Chondrocyte (in vitro differentiated cells): ENCODE measurements around the gene NAA16. TPM values are rescaled to one million over a fixed set of nuclear protein-coding genes. Genes with fewer than 3 reads are reported as not detected.
"Not testable (repeated sequence)": the region's sequence is repeated elsewhere in the genome, so short reads cannot be mapped to it uniquely, and the experiment has no call there.

Experiments used
- DNase-seq: peaks from one replicate; pipeline ENCODE4 v3.0.0; 2021; ENCODE audit warnings: mixed read lengths, low spot score
- H3K27ac Mint-ChIP-seq: one replicate; pipeline ENCODE4 v1.8.0; 2021; ENCODE audit warnings: mild to moderate bottlenecking, moderate library complexity, mixed read lengths; ENCODE audit not compliant: unreplicated experiment
- H3K27me3 Mint-ChIP-seq: 2 replicates; pipeline ENCODE4 v1.8.0; 2021; ENCODE audit warnings: low read depth, mixed read lengths
- H3K36me3 Mint-ChIP-seq: 2 replicates; pipeline ENCODE4 v1.8.0; 2021; ENCODE audit warnings: low read depth, mixed read lengths
- H3K4me1 Mint-ChIP-seq: 2 replicates; pipeline ENCODE4 v1.8.0; 2021; ENCODE audit warnings: low read depth, mild to moderate bottlenecking, mixed read lengths
- H3K4me3 Mint-ChIP-seq: one replicate; pipeline ENCODE4 v1.8.0; 2021; ENCODE audit warnings: mild to moderate bottlenecking, moderate library complexity, mixed read lengths; ENCODE audit not compliant: unreplicated experiment
- H3K9me3 Mint-ChIP-seq: 2 replicates; pipeline ENCODE4 v1.8.0; 2021; ENCODE audit warnings: low read depth, mixed read lengths
- total RNA-seq: library from RNA; stranded (reverse); gene quantifications from 3 replicates; pipeline ENCODE4 v1.2.1, GENCODE V29; 2021
- TF ChIP-seq, protein P1 (sequence below): fragments of 200-600 bp; sonication (generic); IDR thresholded peaks from 2 replicates; pipeline ENCODE4 v1.5.0; 2021; ENCODE audit warnings: antibody characterized with exemption, mild to moderate bottlenecking, moderate library complexity

The NAA16 gene
- total RNA-seq, 1 donor from 2014 or later, result 9.4 TPM

DNA sequence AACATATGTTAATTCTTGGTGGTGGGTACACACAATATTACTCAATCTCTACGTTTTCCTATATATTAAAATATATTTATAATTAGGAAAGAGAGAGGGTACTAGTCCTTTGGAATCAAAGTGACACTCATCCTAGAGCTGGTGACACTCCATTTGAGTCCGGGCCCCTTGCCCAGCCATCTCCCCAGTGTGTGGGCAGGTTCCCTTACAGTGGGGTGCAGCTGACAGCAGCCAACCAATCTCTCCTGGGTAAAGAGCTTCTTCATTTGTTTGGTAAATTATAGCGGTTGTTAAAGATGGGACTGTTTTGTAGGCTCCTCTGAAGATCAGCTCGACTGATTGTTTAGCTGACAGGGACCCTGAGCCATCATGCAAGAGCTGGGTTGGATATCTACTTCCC, 109.1 kb downstream of the NAA16 start:
- DNase-seq, result no peak
- no peak overlapping the region for H3K4me3 Mint-ChIP-seq
- H3K36me3 Mint-ChIP-seq, result no peaks in the 10 kb centered on the region
- TF ChIP-seq, protein P1, sequence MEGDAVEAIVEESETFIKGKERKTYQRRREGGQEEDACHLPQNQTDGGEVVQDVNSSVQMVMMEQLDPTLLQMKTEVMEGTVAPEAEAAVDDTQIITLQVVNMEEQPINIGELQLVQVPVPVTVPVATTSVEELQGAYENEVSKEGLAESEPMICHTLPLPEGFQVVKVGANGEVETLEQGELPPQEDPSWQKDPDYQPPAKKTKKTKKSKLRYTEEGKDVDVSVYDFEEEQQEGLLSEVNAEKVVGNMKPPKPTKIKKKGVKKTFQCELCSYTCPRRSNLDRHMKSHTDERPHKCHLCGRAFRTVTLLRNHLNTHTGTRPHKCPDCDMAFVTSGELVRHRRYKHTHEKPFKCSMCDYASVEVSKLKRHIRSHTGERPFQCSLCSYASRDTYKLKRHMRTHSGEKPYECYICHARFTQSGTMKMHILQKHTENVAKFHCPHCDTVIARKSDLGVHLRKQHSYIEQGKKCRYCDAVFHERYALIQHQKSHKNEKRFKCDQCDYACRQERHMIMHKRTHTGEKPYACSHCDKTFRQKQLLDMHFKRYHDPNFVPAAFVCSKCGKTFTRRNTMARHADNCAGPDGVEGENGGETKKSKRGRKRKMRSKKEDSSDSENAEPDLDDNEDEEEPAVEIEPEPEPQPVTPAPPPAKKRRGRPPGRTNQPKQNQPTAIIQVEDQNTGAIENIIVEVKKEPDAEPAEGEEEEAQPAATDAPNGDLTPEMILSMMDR, result no peak
- H3K4me1 Mint-ChIP-seq, result peaks cover 6% of the 10 kb centered on the region
- H3K27me3 Mint-ChIP-seq, result peaks cover 4% of the 10 kb centered on the region
- no peak overlapping the region for H3K27ac Mint-ChIP-seq
- H3K9me3 Mint-ChIP-seq, result peaks cover 7% of the 10 kb centered on the region

DNA sequence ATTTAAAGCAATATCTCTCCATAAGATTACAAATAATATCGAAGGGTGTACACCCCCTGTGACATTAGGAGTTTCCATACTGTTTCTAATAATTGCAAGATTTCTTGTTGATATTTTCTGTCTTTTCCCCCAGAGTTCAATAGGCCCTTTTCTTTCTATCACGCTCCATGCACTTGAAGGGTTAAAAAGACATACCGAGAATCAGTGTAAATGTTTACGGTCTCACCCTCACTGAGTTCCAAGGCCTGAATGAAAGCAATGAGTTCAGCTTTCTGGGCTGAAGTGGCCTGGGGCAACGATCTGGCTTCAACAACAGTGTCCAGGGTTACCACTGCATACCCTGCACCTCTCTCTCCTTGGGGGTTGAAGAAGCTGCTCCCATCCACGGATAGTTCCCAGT, 110.3 kb downstream of the NAA16 start:
- H3K4me3 Mint-ChIP-seq, H3K36me3 Mint-ChIP-seq, H3K9me3 Mint-ChIP-seq, H3K27me3 Mint-ChIP-seq, H3K27ac Mint-ChIP-seq, H3K4me1 Mint-ChIP-seq, DNase-seq: not testable (repeated sequence)

DNA sequence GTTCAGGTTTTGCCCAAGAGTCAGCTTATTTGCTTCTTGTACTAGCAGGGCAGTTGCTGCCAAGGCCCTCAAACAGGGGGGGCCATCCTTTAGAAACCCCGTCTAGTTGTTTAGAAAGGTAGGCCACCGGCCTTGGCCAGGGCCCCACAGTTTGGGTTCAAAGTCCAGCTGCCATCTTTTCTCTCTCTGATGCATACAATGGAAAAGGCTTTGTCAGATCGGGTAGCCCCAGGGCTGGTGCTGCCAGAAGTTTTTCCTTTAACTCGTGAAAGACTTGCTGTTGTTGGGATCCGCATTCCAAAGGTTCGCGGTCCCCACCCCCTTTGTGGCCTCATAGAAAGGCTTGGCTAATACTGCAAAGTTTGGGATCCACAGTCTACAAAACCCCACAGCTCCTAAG, 110.9 kb downstream of the NAA16 start:
- DNase-seq, result not testable (repeated sequence)

DNA sequence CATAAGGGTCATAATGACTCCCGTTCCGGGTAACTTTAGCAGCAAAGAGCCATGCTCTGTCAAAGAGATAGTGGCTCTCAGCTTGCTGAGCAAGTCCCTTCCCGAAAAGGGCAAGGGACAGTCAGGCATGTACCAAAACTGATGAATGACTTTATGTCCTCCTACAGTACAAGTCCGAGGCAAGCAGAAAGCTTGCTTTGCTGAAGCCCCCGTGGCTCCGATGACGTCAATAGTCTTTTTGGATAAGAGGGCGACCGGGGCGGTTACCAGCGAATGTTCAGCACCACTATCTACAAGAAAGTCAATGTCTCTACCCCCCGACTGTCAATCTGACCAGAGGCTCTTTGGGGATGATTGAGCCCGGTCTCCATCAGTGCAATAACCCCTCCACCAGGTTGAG, 112.2 kb downstream of the NAA16 start:
- H3K4me3 Mint-ChIP-seq, H3K27me3 Mint-ChIP-seq, H3K4me1 Mint-ChIP-seq, DNase-seq, H3K36me3 Mint-ChIP-seq, H3K9me3 Mint-ChIP-seq, H3K27ac Mint-ChIP-seq: not testable (repeated sequence)

More for the DNA sequence above, 110.9 kb downstream of the NAA16 start:
- H3K4me1 Mint-ChIP-seq, H3K36me3 Mint-ChIP-seq, H3K27me3 Mint-ChIP-seq, H3K27ac Mint-ChIP-seq, H3K9me3 Mint-ChIP-seq, H3K4me3 Mint-ChIP-seq: not testable (repeated sequence)

DNA sequence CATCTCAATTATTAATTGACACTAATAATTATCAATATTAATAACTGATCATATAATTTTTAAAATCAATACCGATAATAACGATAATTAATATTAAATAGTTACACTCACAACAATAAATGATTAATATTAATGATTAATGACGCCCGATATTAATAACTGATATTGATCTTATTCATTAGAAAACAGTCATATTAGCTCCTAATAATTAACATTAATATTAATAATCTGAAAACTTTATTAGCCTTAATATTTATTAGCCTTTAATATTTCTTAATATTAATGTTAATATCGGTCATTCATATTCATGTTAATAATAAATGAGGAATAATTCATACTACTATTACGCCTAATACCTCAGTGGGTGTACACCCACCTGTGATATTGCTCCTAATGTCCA, 113.6 kb downstream of the NAA16 start:
- not testable (repeated sequence) for DNase-seq, H3K27me3 Mint-ChIP-seq, H3K4me1 Mint-ChIP-seq, H3K9me3 Mint-ChIP-seq, H3K27ac Mint-ChIP-seq, H3K4me3 Mint-ChIP-seq, H3K36me3 Mint-ChIP-seq

DNA sequence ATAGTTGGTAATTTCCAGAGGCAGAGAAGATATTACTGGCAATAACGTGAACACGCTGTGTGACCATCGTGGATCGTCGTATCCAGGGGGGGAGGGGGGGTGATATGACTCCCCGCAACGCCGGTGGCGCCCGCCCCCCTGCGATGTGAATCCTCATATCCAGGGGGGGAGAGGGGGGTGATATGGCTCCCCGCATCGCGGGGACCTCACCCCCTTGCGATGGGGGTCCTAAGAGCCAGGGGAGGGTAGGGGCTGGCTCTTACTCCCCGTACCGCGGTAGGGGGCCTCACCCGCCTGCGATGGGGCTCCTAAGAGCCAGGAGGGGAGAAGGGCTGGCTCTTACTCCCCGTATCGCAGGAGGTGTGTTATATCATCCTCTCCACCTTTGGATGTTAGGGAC, 115.0 kb downstream of the NAA16 start:
- Mint-ChIP-seq H3K27ac (no peak overlapping the region), H3K4me3 (no peak overlapping the region), H3K9me3 (no peaks in the 10 kb centered on the region), H3K4me1 (peaks cover 4% of the 10 kb centered on the region), H3K36me3 (no peaks in the 10 kb centered on the region), H3K27me3 (no peaks in the 10 kb centered on the region)
- no peak for DNase-seq
- TF ChIP-seq, protein P1, result no peak

Other genes starting within 250 kb of the NAA16 start
- gene WBP4, start 249.8 kb upstream of the NAA16 start, total RNA-seq, result 5.1 to 5.8 TPM (median 5.3 TPM) in 3 replicates
- gene KBTBD6, start 178.5 kb upstream of the NAA16 start, total RNA-seq, result 9.1 to 10.6 TPM (median 9.7 TPM) in 3 replicates
- 10.6 to 14.3 TPM (median 11.2 TPM) in 3 replicates for gene KBTBD7, start 116.7 kb upstream of the NAA16 start, total RNA-seq
- 8.2 to 11.0 TPM (median 8.3 TPM) in 3 replicates for gene MTRF1, start 47.7 kb upstream of the NAA16 start, total RNA-seq
- not detected in 3 replicates for gene RGCC, start 146.3 kb downstream of the NAA16 start, total RNA-seq